Activated T-helper 17 cell treated with anti-CD3 and anti-CD28 coated beads, Interleukin-2, amount 50 U/mL, for 72 hours (primary cell): ENCODE data around the gene GALNT5. TPM values are rescaled to one million over a fixed set of nuclear protein-coding genes. Genes with fewer than 3 reads are reported as not detected.
"Not testable (repeated sequence)": the region's sequence is repeated elsewhere in the genome, so short reads cannot be mapped to it uniquely, and the experiment has no call there.

ENCODE experiments used
- ATAC-seq: fragments of 150-1000 bp; cut with Tn5 transposase; replicated peaks from 2 replicates; pipeline ENCODE4 v1.10.0; 2021; ENCODE audit warnings: mild to moderate bottlenecking, moderate library complexity
- H3K27ac Mint-ChIP-seq: one replicate; pipeline ENCODE4 v1.8.0; 2022; ENCODE audit warnings: mixed read lengths
- H3K27me3 Mint-ChIP-seq: one replicate; pipeline ENCODE4 v1.8.0; 2022; ENCODE audit warnings: mixed read lengths
- H3K36me3 Mint-ChIP-seq: one replicate; pipeline ENCODE4 v1.8.0; 2022; ENCODE audit warnings: low read depth, mild to moderate bottlenecking, mixed read lengths
- H3K4me1 Mint-ChIP-seq: one replicate; pipeline ENCODE4 v1.8.0; 2022; ENCODE audit warnings: mixed read lengths
- H3K4me3 Mint-ChIP-seq: one replicate; pipeline ENCODE4 v1.8.0; 2022; ENCODE audit warnings: mild to moderate bottlenecking, mixed read lengths
- H3K9me3 Mint-ChIP-seq: one replicate; pipeline ENCODE4 v1.8.0; 2022; ENCODE audit warnings: mixed read lengths
- total RNA-seq, 2 donors: library from RNA; stranded (reverse); gene quantifications; one replicate each; pipeline ENCODE4 v1.2.3, GENCODE V29; 2022

Gene GALNT5, protein sequence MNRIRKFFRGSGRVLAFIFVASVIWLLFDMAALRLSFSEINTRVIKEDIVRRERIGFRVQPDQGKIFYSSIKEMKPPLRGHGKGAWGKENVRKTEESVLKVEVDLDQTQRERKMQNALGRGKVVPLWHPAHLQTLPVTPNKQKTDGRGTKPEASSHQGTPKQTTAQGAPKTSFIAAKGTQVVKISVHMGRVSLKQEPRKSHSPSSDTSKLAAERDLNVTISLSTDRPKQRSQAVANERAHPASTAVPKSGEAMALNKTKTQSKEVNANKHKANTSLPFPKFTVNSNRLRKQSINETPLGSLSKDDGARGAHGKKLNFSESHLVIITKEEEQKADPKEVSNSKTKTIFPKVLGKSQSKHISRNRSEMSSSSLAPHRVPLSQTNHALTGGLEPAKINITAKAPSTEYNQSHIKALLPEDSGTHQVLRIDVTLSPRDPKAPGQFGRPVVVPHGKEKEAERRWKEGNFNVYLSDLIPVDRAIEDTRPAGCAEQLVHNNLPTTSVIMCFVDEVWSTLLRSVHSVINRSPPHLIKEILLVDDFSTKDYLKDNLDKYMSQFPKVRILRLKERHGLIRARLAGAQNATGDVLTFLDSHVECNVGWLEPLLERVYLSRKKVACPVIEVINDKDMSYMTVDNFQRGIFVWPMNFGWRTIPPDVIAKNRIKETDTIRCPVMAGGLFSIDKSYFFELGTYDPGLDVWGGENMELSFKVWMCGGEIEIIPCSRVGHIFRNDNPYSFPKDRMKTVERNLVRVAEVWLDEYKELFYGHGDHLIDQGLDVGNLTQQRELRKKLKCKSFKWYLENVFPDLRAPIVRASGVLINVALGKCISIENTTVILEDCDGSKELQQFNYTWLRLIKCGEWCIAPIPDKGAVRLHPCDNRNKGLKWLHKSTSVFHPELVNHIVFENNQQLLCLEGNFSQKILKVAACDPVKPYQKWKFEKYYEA
- under 1 TPM; 0.08 to 0.17 TPM for total RNA-seq

DNA sequence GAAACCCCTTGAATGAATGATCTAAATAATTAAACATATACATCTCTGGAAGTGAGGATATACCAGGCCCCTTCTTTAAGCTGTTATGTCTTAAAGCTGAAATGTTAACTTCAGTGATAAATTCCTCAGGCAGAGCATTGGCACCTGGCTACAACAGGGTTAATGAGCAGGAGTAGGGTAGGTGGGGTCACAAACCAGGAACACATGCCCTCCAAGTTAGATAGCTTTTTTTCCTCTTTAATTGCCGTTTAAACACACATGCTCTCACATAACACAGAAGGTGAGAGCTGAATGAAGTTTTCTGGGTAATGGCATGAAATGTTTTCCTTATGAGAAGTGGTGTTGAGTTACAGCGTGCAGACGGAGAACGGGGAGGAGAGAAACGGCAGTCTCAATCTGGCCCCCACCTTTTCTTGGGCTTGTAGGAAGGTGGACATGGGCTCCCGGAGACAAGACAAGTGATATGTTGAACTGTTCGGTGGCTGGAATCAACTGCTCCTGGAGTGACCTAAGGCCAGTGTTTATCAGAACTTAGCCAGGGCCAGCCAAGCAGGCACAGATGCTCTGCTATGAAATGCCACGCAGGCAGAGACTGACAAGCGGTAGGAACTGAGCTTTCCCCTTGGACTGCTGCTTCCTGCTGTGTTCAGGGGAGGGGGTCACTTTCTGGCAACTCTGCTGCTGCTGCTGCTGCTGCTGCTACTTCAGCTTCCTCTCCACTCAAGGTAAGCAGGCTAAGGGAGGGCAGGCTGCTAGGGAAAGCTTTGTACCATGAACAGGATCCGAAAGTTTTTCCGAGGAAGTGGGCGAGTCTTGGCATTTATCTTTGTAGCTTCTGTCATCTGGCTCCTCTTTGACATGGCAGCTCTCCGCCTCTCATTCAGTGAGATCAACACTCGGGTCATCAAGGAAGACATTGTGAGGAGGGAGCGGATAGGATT, at the start of gene GALNT5:
Gene GALNT5, plus strand, starts transcription at position 394 of the 941 bp plus-strand sequence. Its CDS starts 378 bp downstream, at position 772.
- no peak for ATAC-seq
- H3K27me3 Mint-ChIP-seq, result peaks cover 9% of the 10 kb centered on the region

GRCh38 chr2:157216286-157216965, 41.1 kb upstream of the GALNT5 start:
- H3K4me3 Mint-ChIP-seq, result no peak overlapping the region
- H3K36me3 Mint-ChIP-seq, result no peaks in the 10 kb centered on the region
- H3K4me1 Mint-ChIP-seq, result no peaks in the 10 kb centered on the region
- H3K27me3 Mint-ChIP-seq, result peaks cover 15% of the 10 kb centered on the region
- H3K9me3 Mint-ChIP-seq, result no peaks in the 10 kb centered on the region
- ATAC-seq, result no peak
- H3K27ac Mint-ChIP-seq, result no peak overlapping the region

More for the DNA sequence above, at the start of gene GALNT5:
- peak within 1 kb of the TSS; percentile 86 for H3K27ac Mint-ChIP-seq
- no peaks in the 10 kb centered on the region for H3K9me3 Mint-ChIP-seq
- H3K36me3 Mint-ChIP-seq, result no peaks in the 10 kb centered on the region
- peak within 1 kb of the TSS; percentile 14 for H3K4me3 Mint-ChIP-seq
- H3K4me1 Mint-ChIP-seq, result peaks cover 16% of the 10 kb centered on the region

DNA sequence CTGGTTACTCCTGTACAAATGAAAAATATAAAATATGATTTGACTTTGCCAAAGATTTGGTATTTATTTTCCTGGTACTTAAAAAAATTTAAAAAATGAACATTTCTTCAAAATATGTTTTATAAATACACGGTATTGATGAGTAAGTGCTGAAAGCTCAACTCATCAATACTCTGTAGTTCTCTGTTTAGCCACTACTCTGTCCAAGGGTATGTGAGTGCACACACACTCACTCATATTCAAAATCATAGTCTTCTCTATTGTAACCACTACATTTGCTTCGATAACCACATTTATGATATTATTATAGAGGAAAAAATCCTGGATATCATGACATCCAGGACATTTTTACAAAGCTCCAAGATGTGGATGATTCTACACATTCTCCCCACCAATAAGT, 40.1 kb upstream of the GALNT5 start:
- no peaks in the 10 kb centered on the region for H3K4me1 Mint-ChIP-seq
- no peak overlapping the region for H3K27ac Mint-ChIP-seq
- H3K27me3 Mint-ChIP-seq, result peaks cover 15% of the 10 kb centered on the region
- H3K36me3 Mint-ChIP-seq, result no peaks in the 10 kb centered on the region
- no peak for ATAC-seq
- H3K9me3 Mint-ChIP-seq, result no peaks in the 10 kb centered on the region
- H3K4me3 Mint-ChIP-seq, result no peak overlapping the region

- Mint-ChIP-seq H3K27me3 (peaks cover 15% of the 10 kb centered on the region), H3K36me3 (no peaks in the 10 kb centered on the region), H3K4me3 (no peak overlapping the region), H3K27ac (no peak overlapping the region), H3K4me1 (no peaks in the 10 kb centered on the region), H3K9me3 (no peaks in the 10 kb centered on the region)
- ATAC-seq, result no peak
These were observed 38.6 kb upstream of the GALNT5 start for GRCh38 chr2:157218911-157219310.

DNA sequence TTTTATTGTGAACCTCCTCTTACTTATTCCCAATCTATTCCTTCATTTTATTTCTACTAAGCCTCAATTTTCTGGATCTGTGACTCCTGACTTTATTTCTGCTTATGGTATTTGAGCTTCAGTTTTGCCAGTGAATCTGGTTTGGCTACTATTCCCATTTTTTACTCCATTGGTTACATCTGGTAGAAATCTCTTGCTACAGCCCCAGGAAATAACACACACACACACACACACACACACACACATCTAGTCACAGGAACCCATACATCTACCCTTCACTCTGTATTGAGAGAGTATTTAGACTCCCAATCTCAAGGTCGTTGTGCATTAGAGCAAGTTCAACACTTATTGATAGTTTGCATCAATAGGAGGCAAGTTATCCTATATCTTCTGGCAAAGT, 37.0 kb upstream of the GALNT5 start:
- no peak overlapping the region for H3K4me3 Mint-ChIP-seq
- no peak for ATAC-seq
- H3K27me3 Mint-ChIP-seq, result peaks cover 15% of the 10 kb centered on the region
- H3K27ac Mint-ChIP-seq, result no peak overlapping the region
- H3K4me1 Mint-ChIP-seq, result no peaks in the 10 kb centered on the region
- no peaks in the 10 kb centered on the region for H3K36me3 Mint-ChIP-seq
- H3K9me3 Mint-ChIP-seq, result no peaks in the 10 kb centered on the region

DNA sequence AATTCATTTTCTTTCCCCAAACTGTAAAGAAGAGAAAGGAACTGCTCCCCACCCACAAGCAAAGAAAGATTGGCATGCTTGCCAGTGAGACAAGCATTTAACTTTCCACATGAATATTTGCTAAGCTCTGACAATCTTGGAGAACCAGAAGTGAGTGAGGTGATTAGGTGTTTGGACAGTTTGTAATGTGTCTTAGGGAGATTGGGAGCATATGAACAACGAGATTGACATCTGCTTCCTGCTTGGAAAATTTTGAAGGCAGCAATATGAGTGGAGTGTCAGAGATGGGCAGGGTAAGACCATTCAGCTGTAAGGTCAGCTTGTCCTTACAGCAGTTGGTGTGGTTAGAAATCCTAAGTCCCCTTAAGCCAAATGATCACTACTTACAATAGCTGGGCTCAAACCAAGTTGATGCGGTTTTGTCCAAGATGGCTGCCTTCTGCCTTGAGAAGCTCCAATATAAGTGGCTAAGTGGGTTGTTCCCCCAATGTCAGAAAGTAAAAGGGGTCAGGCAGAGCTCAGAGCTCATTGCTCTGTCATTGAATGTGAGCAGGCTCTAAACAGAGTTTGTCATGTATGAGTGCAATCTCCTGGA, 36.0 kb upstream of the GALNT5 start:
- Mint-ChIP-seq H3K27me3 (peaks cover 12% of the 10 kb centered on the region), H3K4me3 (no peak overlapping the region), H3K36me3 (no peaks in the 10 kb centered on the region)

DNA sequence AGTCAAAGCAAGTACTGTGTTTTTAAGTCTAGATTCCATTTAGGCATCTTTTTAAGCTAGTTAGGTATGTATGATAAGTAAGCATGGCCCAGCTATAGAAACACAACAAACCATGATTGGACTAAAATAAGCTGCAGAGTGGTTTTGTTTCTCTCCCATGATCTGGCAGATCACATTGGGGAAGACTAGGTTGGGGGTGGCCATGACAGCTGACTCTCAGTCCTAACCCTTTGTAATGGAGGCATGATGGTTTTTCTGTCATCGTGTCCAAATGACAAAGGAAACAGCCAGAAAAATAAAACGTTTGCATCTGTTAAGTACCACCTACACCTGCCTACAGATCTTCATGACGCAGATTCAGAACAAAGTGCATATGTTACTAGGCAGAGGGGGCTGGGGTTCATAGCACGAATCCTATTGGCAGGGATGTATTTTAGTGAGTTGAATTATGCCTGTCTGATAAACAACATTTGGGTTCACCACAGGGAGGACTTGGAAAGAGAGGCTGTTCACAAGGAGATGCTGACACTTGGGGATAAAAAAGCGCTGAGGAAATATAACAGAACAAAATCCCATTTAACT, 33.8 kb upstream of the GALNT5 start:
- Mint-ChIP-seq H3K4me3 (no peak overlapping the region), H3K36me3 (no peaks in the 10 kb centered on the region), H3K27ac (no peak overlapping the region), H3K27me3 (peaks cover 10% of the 10 kb centered on the region), H3K9me3 (no peaks in the 10 kb centered on the region), H3K4me1 (no peaks in the 10 kb centered on the region)
- ATAC-seq, result no peak

More for the DNA sequence above, 36.0 kb upstream of the GALNT5 start:
- no peak for ATAC-seq
- Mint-ChIP-seq H3K27ac (no peak overlapping the region), H3K4me1 (no peaks in the 10 kb centered on the region), H3K9me3 (no peaks in the 10 kb centered on the region)

DNA sequence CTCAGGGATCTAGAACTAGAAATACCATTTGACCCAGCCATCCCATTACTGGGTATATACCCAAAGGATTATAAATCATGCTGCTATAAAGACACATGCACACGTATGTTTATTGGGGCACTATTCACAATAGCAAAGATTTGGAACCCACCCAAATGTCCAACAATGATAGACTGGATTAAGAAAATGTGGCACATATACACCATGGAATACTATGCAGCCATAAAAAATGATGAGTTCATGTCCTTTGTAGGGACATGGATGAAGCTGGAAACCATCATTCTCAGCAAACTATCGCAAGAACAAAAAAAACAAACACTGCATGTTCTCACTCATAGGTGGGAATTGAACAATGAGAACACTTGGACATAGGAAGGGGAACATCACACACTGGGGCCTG, 33.1 kb upstream of the GALNT5 start:
- H3K27me3 Mint-ChIP-seq, result peaks cover 16% of the 10 kb centered on the region
- H3K9me3 Mint-ChIP-seq, H3K4me3 Mint-ChIP-seq, H3K4me1 Mint-ChIP-seq, H3K36me3 Mint-ChIP-seq, H3K27ac Mint-ChIP-seq, ATAC-seq: not testable (repeated sequence)

DNA sequence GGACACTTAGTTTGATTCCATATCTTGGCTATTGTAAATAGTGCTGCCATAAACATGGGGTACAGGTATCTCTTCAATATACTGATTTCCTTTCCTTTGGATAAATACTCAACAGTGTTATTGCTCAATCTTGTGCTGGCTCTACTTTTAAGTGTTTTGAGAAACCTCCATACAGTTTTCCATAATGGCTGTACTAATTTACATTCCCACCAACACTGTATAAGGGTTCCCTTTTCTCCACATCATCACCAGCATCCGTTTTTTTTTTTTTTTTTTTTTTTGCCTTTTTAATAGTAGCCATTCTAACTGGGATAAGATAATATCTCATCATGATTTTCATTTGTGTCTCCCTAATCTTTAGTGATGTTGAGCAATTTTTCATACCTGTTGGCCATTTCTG, 29.9 kb upstream of the GALNT5 start:
- Mint-ChIP-seq H3K9me3 (no peaks in the 10 kb centered on the region), H3K36me3 (no peaks in the 10 kb centered on the region), H3K27ac (no peak overlapping the region), H3K4me3 (no peak overlapping the region), H3K27me3 (peaks cover 11% of the 10 kb centered on the region), H3K4me1 (no peaks in the 10 kb centered on the region)
- ATAC-seq, result no peak

DNA sequence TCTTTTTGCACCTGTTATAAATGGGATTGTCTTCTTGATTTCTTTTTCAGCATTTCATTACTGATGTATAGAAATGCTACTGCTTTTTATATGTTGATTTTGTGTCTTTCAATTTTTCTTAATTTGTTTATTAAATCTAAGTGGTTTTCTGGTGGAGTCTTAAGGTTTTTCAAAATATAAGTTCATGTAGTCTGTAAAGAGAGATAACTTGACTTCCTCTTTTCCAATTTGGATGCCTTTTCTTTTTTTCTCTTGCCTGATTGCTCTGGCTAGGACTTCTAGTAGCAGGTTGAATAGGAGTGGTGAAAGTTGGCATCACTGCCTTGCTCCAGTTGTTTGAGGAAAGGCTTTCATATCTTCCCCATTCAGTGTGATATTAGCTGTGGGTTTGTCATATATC, 28.6 kb upstream of the GALNT5 start:
- no peak overlapping the region for H3K27ac Mint-ChIP-seq
- no peaks in the 10 kb centered on the region for H3K4me1 Mint-ChIP-seq
- no peak overlapping the region for H3K4me3 Mint-ChIP-seq
- H3K9me3 Mint-ChIP-seq, result no peaks in the 10 kb centered on the region
- ATAC-seq, result no peak
- H3K36me3 Mint-ChIP-seq, result no peaks in the 10 kb centered on the region
- H3K27me3 Mint-ChIP-seq, result peaks cover 11% of the 10 kb centered on the region

GRCh38 chr2:157229572-157229971, 27.9 kb upstream of the GALNT5 start:
- no peak overlapping the region for H3K27ac Mint-ChIP-seq
- H3K36me3 Mint-ChIP-seq, result no peaks in the 10 kb centered on the region
- H3K9me3 Mint-ChIP-seq, result no peaks in the 10 kb centered on the region
- no peak overlapping the region for H3K4me3 Mint-ChIP-seq
- peaks cover 11% of the 10 kb centered on the region for H3K27me3 Mint-ChIP-seq
- no peaks in the 10 kb centered on the region for H3K4me1 Mint-ChIP-seq
- ATAC-seq, result no peak

DNA sequence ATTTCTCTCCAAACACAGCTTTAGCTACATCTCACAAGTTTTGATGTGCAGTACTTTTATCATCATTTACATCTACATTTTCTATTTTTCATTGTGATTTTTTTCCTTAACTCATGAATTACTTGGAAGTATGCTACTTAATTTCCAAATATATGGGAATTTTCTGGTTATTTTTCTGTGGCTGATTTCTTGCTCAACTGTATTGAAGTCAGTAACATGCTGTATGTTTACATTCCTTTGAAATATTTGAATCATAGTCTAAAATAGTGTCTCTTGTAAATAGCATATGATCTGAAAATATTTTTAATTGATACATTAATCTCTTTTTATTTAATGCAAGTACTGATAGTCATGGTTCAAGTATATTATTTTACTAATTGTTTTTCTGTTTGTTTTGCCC, 26.0 kb upstream of the GALNT5 start:
- H3K36me3 Mint-ChIP-seq, result no peaks in the 10 kb centered on the region
- no peaks in the 10 kb centered on the region for H3K4me1 Mint-ChIP-seq
- H3K4me3 Mint-ChIP-seq, result no peak overlapping the region
- H3K27me3 Mint-ChIP-seq, result peaks cover 11% of the 10 kb centered on the region
- H3K27ac Mint-ChIP-seq, result no peak overlapping the region
- no peaks in the 10 kb centered on the region for H3K9me3 Mint-ChIP-seq
- no peak for ATAC-seq

DNA sequence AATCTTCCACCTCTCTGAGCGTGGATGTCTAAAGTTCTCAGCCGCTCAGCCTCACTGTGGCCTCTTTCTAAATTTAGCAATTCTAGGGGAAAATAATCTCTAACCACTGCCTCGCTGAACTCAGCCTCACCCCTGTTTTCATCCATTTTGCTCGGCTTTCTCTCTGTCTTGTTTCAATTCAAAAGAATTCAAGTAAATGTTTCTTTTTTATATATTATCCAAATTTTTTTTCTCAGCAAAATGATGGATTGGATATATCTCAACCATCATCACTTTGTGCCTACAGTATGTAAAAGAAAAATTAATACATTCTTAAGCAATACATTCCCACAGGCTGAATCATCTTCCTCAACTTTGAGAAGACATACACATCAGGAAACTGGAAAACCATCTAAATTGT, 24.0 kb upstream of the GALNT5 start:
- Mint-ChIP-seq H3K4me3 (no peak overlapping the region), H3K36me3 (no peaks in the 10 kb centered on the region), H3K27me3 (peaks cover 13% of the 10 kb centered on the region), H3K27ac (no peak overlapping the region), H3K9me3 (no peaks in the 10 kb centered on the region), H3K4me1 (no peaks in the 10 kb centered on the region)
- no peak for ATAC-seq
